ENCODE results near the gene COX4I2. TPM values are rescaled to one million over a fixed set of nuclear protein-coding genes. Genes with fewer than 3 reads are reported as not detected.
A peak's percentile ranks its signal among the peaks of the same experiment; 100 is the strongest.

The COX4I2 gene
- total RNA-seq, 2 donors from 2014 or later: 2.5 to 6.5 TPM

DNA sequence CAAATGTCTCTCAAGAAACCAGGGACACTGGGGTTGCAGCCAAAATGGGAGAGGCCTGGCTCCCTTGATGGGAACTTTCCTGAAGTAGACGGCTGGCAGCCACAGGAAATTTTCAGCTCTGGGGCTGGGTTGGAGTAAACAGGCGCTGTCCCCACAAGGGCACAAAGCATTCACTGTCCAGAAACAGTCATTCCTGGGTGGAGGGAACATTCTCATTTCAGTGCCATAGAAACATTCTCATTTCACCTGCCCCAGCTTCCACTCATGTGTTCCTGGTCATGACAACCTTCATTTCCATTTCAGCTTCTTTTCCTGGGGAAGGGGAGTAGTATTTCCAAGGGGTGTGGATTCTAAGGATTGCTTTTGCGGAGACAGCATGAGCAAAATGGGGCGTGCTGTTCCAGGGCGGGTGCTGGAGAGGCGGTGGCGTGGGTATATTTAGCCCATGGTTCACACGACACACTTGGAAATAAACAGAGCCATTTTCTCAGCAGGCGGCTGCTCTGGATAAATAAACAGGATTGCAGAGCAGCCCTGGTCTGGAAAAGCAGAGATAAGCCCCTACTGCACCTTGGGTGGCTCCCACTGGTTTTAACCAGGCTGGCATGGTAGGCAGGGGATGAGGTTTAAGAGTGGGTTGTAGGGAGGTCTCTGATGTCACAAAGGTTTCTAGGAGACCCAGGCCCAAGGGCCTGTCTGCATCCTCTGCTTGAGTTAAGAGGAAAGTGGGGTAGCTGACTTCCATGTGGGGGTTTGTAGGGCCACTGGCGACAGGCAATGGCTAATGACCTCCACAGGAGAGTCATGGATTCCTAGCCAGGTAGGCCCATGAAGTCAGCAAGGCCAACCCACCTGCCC lies 32.9 kb downstream of the COX4I2 start:
- DNase-seq (ENCODE audit: low spot score): no peak
- intact Hi-C loops (cut with DNase I): no loop called here

DNA sequence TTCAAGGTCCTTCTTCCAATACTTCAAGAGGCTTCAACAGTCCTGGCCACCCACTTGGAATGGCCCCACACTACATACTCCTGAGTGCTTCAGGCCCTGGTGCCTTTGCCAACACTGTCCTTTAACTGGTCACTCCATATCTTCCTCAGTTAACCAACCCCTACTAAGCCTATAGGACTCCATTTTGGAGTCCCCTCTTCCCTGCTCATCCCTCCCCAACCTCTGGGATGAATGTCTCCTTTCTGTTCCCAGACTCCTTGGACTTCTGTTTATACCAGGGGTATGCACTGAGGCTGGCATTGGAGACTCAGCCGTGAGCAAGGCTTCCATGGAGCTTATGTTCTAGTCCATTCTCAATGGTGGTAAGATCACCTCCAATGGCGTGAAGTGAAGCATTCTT lies 33.6 kb downstream of the COX4I2 start:
- intact Hi-C loops (cut with DNase I): no loop called here
- no peak for DNase-seq (ENCODE audit: low spot score)

DNA sequence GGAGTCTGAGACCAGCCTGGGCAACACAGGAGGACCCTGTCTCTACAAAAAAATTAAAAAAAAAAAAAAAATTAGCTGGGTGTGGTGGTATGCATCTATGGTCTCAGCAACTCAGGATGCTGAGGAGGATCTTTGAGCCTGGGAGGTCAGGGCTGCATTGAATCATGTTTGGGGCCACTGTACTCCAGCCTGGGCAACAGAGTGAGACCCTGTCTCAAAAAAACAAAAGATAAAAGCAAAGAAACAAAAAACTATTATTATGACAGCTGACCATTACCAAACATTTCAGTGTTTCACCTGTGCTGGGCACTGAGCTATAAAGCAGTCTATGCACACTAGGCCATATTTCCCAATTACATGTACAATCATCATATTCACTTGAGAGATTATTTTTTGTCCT lies 35.7 kb downstream of the COX4I2 start:
- DNase-seq (ENCODE audit: low spot score): no peak
- intact Hi-C loops (cut with DNase I): no loop called here

DNA sequence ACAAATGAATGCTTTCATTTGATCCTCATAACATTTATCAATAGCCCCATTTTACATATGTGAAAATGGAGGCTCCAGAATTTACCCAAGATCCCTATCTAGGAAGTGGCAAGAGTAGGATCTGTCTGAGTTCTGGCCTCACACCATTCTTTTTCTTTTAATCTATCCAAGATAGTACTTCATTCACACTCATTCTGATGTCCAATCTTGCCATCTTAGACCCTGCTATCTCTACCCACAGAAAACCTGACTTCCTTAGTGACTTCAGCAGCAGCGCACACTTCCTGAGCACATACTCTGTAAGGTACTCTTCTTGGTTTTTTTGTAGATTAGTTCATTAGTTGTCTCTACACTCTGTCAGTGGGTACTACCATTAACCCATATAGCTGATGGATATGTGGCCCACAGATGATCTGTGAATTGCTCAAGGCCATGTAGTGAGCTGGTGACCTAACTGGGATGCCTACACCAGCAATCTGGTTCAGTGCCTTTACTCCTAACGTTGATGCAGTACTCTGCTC lies 36.3 kb downstream of the COX4I2 start:
- peak; percentile 7 for DNase-seq (ENCODE audit: low spot score)
- intact Hi-C loops (cut with DNase I): no loop called here

GRCh38 chr20:31674895-31675827 lies 37.4 kb downstream of the COX4I2 start:
- intact Hi-C loops (cut with DNase I): no loop called here
- peak; percentile 89 for DNase-seq (ENCODE audit: low spot score)

DNA sequence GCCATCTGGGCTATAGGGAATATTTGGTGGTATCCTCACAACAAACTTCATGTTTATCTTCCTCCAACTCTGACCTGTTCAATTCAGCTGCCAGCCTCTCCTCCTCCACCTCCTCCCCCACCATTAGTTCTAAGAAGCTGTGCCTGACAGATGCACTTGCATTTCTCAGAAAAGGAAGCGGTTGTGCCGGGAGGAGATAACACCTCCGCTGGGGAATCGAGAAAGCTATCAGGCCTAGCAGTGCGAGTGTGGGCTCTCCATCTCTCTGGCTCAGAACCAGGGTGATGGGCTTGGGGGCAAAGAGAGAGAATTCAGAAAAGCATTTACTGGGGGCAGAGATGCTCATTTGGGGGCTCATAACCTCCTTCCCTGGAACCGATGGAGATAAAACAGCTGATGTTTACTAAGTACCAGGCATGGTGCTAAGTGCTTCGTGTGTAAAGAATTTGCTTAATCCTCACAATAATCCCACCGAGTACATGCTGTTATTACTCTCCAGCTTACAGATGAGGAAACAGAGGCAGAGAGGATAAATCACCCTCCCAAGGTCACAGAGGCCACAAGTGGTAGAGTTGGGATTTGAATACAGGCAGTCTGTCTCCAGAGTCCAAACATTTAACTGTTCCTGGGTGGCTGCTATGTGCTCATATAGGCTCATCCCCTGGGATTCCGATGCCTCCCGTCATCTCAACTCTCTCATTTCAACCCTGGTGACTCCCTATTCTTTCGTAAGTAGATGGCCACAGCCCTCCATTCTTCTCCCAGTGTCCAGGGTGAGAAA lies 38.3 kb downstream of the COX4I2 start:
- intact Hi-C loops (cut with DNase I): no loop called here
- DNase-seq (ENCODE audit: low spot score): peak; percentile 66

GRCh38 chr20:31676609-31676989 lies 38.9 kb downstream of the COX4I2 start:
- peak; percentile 34 for DNase-seq (ENCODE audit: low spot score)
- intact Hi-C loops (cut with DNase I): no loop called here

DNA sequence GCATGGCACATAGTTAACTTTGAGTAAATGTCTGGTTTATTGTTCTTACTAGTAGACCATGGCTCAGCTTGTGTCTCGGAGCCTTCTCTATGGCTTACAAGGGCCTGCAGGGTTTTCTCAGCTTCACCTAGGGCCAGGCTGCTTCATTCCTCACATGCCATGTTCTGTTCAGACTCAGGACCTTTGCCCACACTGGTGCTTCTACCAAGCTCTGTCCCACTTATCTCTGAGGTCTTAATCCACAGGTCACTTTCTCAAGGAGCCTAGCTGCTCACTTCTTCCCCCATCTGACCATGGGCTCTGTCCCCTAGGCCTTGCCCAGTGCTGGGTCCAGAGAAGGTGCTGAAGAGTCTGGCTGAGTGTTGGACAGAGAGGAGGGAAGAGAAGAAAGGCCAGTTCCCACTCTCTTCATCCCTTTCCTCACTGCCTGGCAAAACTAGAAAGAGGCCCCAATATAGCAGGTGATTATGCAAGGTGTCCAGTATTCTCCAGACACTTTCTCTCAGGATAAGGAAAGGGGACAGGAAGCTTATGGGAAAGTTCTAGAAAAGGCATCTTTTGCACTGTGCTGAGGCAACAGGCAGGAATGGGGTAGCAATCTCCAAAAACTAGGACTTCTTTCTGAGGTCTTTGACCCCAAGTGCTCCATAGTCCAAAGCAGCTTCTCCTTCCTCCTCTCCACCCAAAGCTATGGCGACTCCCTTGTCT lies 40.0 kb downstream of the COX4I2 start:
- intact Hi-C loops (cut with DNase I): no loop called here

GRCh38 chr20:31678389-31679356 lies 41.0 kb downstream of the COX4I2 start:
- DNase-seq (ENCODE audit: low spot score): peak; percentile 49
- intact Hi-C loops (cut with DNase I): no loop called here

More for the DNA sequence above, 40.0 kb downstream of the COX4I2 start:
- peak; percentile 19 for DNase-seq (ENCODE audit: low spot score)

DNA sequence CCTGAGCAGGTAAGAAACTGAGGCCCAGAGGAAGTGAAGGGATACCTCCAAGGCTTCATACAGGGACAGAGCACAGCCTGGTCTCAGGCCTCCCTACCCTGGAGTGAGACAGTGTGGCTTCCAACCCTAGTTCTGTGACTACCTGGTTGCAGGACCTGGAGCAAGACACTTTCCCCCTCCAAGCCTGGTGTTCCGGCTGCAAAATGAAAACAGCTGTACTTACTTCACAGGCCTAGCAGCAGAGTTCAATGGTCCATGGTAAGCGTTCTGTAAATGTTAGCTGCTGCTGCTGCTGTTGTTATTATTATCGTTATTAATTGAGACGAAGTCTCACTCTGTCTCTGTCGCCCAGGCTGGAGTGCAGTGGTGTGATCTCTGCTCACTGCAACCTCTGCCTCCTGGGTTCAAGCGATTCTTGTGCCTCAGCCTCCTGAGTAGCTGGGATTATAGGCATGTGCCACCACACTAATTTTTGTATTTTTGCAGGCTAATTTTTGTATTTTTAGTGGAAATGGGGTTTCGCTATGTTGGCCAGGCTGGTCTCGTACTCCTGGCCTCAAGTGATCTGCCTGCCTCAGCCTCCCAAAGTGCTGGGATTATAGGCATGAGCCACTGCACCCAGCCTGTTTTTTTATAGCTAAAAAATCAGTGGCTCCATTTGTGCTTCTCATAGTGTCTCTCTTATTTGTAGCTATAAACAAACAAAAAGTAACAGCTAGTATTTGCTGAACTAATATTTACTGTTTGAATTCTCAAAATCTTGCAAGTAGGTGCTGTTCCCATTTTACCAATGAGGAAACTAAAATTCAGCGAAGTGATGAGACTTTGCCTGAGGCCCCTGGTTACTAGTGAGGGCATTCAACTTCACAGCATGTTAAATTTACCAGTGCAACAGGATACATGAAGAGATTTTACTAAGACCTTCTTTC lies 41.9 kb downstream of the COX4I2 start:
- peak; percentile 17 for DNase-seq (ENCODE audit: low spot score)
- intact Hi-C loops (cut with DNase I): no loop called here

GRCh38 chr20:31680286-31681127 lies 42.8 kb downstream of the COX4I2 start:
- peak; percentile 25 for DNase-seq (ENCODE audit: low spot score)
- intact Hi-C loops (cut with DNase I): no loop called here

- peak; percentile 51 for DNase-seq (ENCODE audit: low spot score)
- intact Hi-C loops (cut with DNase I): no loop called here
Measured at GRCh38 chr20:31681128-31681727, 43.5 kb downstream of the COX4I2 start.

DNA sequence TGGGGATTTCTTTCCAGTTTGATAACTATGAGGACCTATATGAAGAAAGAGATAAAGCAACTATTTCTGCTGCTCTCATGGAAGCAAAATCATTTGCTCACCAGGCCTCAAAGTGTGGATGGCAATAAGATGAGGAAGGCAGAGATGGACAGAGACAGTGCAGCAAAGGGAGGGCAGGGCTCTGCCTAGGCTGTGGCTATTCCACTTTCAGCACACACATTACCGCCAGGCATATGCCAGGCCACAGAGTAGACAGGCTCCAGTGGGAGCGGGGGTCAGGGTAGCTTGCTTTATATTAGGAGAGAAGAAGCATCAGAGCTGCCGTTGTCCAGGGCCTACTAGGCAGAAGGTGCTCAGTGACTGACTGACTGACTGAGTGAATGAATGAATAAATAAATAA lies 44.1 kb downstream of the COX4I2 start:
- intact Hi-C loops (cut with DNase I): no loop called here
- peak; percentile 66 for DNase-seq (ENCODE audit: low spot score)

GRCh38 chr20:31682352-31682751 lies 44.6 kb downstream of the COX4I2 start:
- intact Hi-C loops (cut with DNase I): no loop called here
- DNase-seq (ENCODE audit: low spot score): peak; percentile 13

DNA sequence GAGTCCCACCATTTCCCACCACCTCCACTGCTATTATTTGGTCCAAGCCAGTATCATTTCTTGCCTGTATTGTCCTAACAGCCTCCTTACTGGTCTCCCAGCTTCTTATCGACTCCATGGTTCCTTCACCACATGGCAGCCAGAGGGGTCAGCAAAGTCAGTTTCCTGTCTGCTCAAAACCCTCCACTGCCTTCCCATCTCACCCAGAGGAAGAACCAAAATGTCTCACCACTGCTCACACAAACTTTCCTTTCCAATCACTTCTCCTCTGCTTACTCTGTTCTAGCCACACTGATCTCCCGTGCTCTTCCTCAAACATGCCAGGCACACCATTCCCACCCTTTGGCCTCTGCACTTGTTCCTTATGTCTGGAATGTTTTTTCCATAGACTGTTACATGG lies 45.2 kb downstream of the COX4I2 start:
- intact Hi-C loops (cut with DNase I): no loop called here
- no peak for DNase-seq (ENCODE audit: low spot score)
